Natural killer cell treated with Interleukin-12 subunit alpha and Interleukin-12 subunit beta and Interleukin-15 and Interleukin-18, amount 100 ng/mL, for 72 hours (primary cell): ENCODE measurements around the gene BTF3. TPM values are rescaled to one million over a fixed set of nuclear protein-coding genes. Genes with fewer than 3 reads are reported as not detected.
A peak's percentile ranks its signal among the peaks of the same experiment; 100 is the strongest.
"Not testable (repeated sequence)": the region's sequence is repeated elsewhere in the genome, so short reads cannot be mapped to it uniquely, and the experiment has no call there.

ENCODE experiments used
- ATAC-seq, 2 donors: fragments of 150-1000 bp; cut with Tn5 transposase in 1 of 2; sonication (Bioruptor Pico), chemical (Tn5 transposase) in 1 of 2; 2 replicates each; pipeline ENCODE4 v1.10.0; 2021
- DNase-seq: peaks from one replicate; pipeline ENCODE4 v3.0.0; 2022; ENCODE audit warnings: low spot score
- H3K27ac Mint-ChIP-seq, 2 donors: 1 replicate in 1 of 2; 2 replicates in 1 of 2; pipeline ENCODE4 v1.8.0; 2022; ENCODE audit warnings: mixed read lengths in 2 of 2, mild to moderate bottlenecking in 1 of 2, moderate library complexity in 1 of 2
- H3K27me3 Mint-ChIP-seq, 2 donors: 1 replicate in 1 of 2; 2 replicates in 1 of 2; pipeline ENCODE4 v1.8.0; 2022; ENCODE audit warnings: mixed read lengths in 2 of 2
- H3K36me3 Mint-ChIP-seq: one replicate; pipeline ENCODE4 v1.8.0; 2022; ENCODE audit warnings: mixed read lengths
- H3K4me1 Mint-ChIP-seq, 2 donors: 1 replicate in 1 of 2; 2 replicates in 1 of 2; pipeline ENCODE4 v1.8.0; 2022; ENCODE audit warnings: low read depth in 2 of 2, mixed read lengths in 2 of 2, mild to moderate bottlenecking in 1 of 2
- H3K4me3 Mint-ChIP-seq: one replicate; pipeline ENCODE4 v1.8.0; 2022; ENCODE audit warnings: mixed read lengths
- H3K9me3 Mint-ChIP-seq: 2 replicates; pipeline ENCODE4 v1.8.0; 2022; ENCODE audit warnings: mixed read lengths
- total RNA-seq, 2 donors: library from RNA; stranded (reverse); gene quantifications; one replicate each; pipeline ENCODE4 v1.2.3, GENCODE V29; 2022

Gene BTF3
- total RNA-seq, result 100 to 1,000 TPM; 426 to 537 TPM

DNA sequence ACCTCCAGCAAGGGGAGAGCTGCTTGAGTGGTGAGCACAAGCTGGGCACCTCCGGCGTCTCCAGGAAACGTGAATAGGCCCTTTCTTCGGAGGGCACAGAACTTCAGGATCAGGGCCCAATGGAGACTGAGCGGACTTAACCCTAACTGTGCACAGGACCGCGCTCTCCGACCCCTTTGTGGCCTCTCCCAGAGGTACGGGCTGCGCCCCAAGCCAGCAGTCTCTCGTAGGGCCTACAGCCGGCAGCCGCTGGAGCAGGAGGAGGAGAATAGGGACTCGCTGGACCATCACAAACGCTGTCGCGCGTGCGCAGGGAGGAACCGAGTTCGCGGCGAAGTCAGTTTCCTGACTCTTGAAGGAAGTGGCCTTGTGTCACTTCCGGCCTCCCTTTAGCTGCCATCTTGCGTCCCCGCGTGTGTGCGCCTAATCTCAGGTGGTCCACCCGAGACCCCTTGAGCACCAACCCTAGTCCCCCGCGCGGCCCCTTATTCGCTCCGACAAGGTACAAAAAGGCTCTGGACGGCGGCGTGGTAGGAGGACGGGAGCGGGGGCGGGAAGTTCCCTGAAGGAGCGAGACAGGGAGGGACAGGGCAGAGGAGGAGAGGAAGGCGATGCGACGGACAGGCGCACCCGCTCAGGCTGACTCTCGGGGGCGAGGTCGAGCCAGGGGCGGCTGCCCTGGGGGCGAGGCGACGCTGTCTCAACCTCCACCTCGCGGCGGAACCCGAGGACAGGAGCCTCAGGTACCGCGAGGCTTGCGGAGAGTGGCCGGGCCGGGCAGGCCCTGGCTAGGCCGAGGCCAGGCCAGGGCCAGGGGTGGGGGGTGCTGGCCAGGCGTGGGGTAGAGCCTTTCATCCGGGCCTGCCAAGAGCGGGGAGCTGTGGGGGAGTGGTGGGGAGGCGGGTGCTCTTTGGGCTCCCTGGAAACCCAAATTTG, at the start of gene BTF3:
Gene BTF3 (plus strand): TSS at position 386 of the 936 bp plus-strand sequence. CDS start 226 bp downstream, at position 612.
- Mint-ChIP-seq H3K27me3 (peaks cover 7 to 10% of the 10 kb centered on the region in 2 donors), H3K36me3 (peaks cover 32% of the 10 kb centered on the region), H3K4me3 (peak within 1 kb of the TSS; percentile 95), H3K9me3 (no peaks in the 10 kb centered on the region), H3K27ac (peak within 1 kb of the TSS; percentile 97 to 98), H3K4me1 (peaks cover 27 to 28% of the 10 kb centered on the region in 2 donors)
- DNase-seq (peak; percentile 95), ATAC-seq (peak; percentile 98)

- DNase-seq, result peak; percentile 67
- Mint-ChIP-seq H3K27ac (peak within 1 kb of the TSS; percentile 31 to 57), H3K4me3 (peak within 1 kb of the TSS; percentile 86), H3K9me3 (no peaks in the 10 kb centered on the region), H3K36me3 (peaks cover 8% of the 10 kb centered on the region), H3K27me3 (peaks cover 39 to 53% of the 10 kb centered on the region in 2 donors), H3K4me1 (peaks cover 14 to 16% of the 10 kb centered on the region in 2 donors)
- ATAC-seq, result peak; percentile 83 to 88
These were observed 49.6 kb upstream of the BTF3 start, which contains the start of gene FOXD1 for GRCh38 chr5:73448463-73449136. Gene FOXD1, minus strand, starts transcription at chr5:73448777. Its CDS starts 415 bp downstream, at chr5:73448362.

DNA sequence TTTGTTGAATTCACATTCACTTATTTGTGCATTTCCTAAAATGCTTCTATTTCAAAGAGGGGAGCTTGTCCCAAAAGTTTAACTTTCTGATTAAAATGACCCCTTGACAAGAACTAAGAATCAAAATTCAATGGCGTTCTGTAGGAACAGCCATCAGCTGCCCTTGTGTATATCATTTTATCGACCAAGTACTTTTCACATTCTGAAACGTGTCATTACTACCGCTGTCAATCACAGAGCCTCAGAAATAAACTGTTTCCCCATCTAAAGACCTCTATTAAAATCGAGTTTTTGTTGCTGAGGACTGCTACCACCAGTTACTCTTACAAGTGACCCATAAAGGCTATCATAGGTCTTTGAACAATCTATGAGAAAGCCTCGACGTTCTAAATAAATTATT, 48.1 kb upstream of the BTF3 start:
- H3K27ac Mint-ChIP-seq, result peak overlapping the region; percentile 30 to 62
- ATAC-seq, result no peak
- H3K4me1 Mint-ChIP-seq, result peaks cover 14 to 16% of the 10 kb centered on the region in 2 donors
- H3K36me3 Mint-ChIP-seq, result peaks cover 8% of the 10 kb centered on the region
- no peak for DNase-seq
- peak overlapping the region; percentile 60 for H3K4me3 Mint-ChIP-seq
- peaks cover 29 to 52% of the 10 kb centered on the region in 2 donors for H3K27me3 Mint-ChIP-seq
- no peaks in the 10 kb centered on the region for H3K9me3 Mint-ChIP-seq

DNA sequence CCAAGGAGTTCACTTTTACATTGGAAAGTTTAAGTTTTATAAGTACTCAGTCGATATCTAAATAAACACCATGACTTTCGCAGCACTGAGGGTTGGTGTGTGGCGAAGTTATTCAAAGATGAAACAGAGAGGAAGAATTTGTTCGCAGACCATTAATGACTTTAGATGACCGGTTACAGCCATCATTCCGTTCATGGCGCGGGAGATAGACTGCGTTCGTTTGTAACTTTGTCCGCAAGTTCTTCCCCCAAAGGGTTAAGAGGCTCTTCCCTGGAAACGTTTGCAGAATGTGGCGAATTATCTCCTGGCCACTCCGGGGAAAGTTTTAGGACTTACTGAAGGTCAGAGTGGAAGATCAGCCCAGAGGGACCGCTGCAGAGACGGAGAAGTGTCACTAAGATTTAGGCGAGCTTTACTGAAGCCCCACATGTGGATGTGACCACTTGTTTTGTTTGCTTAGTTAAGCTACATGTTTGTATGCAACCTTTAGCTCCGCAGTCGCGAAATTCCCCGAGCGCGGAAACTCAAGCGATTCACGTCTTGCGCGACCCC, 47.5 kb upstream of the BTF3 start:
- peaks cover 30 to 52% of the 10 kb centered on the region in 2 donors for H3K27me3 Mint-ChIP-seq
- peak overlapping the region; percentile 30 to 62 for H3K27ac Mint-ChIP-seq
- H3K4me1 Mint-ChIP-seq, result peaks cover 14 to 16% of the 10 kb centered on the region in 2 donors
- H3K36me3 Mint-ChIP-seq, result peaks cover 8% of the 10 kb centered on the region
- no peaks in the 10 kb centered on the region for H3K9me3 Mint-ChIP-seq
- DNase-seq (no peak), ATAC-seq (no peak)
- H3K4me3 Mint-ChIP-seq, result peak overlapping the region; percentile 60

DNA sequence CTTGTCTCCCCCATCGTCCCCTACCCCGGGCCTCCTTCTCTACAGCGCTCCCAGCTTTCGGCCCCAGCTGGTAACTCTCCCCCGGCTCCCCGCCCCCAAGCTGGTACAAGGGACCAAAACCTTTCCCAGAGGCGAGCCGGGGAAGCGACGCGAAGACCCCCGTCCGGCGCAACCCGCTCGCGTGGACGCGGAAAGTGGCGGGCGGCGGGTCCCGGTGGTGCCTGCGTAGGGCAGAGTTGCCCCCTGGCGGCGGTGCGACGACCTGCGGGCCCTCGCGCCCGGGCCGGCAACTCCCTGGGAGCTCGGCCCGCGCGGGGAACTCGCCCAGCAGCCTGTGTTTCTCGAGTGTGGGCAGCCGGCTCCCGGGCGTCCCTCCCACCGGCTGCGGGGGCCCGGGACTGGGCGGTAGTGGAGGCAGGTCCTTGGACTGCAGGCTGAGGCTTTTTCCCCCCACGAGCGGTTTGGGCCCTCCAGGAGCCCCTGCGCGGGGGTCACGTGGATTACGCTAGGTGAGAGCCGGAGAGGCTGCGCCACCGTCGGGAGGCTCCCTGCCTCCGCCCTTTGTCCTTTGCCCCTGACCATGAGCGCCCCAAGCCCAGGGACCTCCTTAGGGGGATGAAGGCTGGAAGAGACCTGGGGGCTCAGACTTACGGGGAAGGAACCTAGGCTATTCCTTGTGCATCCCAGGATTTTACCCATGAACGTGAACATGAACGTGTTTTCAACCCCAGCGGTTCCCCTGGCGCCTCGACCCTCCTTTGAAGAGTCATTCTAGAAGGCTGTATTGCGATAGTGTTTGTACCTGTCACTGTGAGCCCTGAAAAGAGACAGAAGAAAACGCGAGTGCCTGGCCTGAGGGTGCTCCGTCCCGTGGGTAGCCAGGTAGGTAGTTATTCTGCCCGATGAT, 46.8 kb upstream of the BTF3 start:
- Mint-ChIP-seq H3K27ac (no peak overlapping the region), H3K4me1 (peaks cover 14 to 16% of the 10 kb centered on the region in 2 donors)

DNA sequence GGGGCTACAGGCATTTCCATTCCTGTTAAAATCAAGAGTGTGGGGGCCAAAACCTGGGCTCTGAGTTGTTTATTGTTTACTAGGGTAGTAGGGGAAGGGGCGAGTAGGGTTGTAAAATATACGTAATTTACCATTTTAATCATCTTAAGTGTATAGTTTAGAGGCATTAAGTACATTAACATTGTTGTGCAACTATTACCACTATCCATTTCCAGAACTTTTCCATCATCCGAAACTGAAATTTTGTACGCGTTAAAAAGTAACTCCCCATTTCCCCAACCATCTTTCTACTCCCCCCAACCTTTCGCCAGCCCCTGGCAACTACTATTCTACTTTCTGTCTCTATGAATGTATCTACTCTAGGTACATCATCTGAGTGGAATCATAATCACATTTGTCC, 46.0 kb upstream of the BTF3 start:
- Mint-ChIP-seq H3K36me3 (peaks cover 8% of the 10 kb centered on the region), H3K9me3 (peaks cover 3% of the 10 kb centered on the region), H3K4me3 (peak overlapping the region; percentile 19), H3K27me3 (peaks cover 38 to 61% of the 10 kb centered on the region in 2 donors), H3K4me1 (peaks cover 14 to 16% of the 10 kb centered on the region in 2 donors), H3K27ac (no peak overlapping the region)
- ATAC-seq (no peak), DNase-seq (no peak)

More for the DNA sequence above, 46.8 kb upstream of the BTF3 start:
- H3K27me3 Mint-ChIP-seq, result peaks cover 33 to 56% of the 10 kb centered on the region in 2 donors
- peak; percentile 50 to 58 for ATAC-seq
- H3K36me3 Mint-ChIP-seq, result peaks cover 8% of the 10 kb centered on the region
- DNase-seq, result peak; percentile 73
- no peak overlapping the region for H3K4me3 Mint-ChIP-seq
- H3K9me3 Mint-ChIP-seq, result no peaks in the 10 kb centered on the region

DNA sequence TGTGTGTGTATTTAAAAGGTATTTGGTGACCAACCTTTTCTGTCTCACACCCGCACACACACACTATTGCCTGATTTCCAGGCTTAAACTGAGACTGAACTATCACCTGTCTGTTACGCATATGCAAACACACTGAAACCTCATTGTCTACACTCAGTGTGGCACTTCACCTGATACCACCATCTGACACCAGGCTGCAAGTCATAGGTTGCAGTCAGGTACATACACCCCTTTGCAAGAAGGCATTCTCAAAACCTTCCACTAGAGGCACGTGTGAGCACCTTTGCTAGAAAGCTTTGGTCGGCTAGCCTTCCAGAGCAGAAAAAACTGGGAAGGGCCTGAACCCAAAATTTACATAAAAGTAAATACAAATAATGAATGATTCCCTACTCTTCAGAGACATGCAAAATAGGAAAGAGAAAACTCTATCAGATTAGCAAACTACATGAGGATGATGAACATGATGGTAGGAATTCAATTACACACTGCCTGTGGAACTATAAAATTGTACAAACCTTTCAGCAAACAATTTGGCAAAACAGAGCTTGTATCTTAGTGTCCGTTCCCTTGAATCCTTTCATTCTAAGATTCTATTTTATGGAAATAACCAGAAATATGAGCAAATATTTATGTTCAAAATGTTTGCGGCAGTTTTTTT, 43.7 kb upstream of the BTF3 start:
- peaks cover 38 to 71% of the 10 kb centered on the region in 2 donors for H3K27me3 Mint-ChIP-seq
- no peak overlapping the region for H3K27ac Mint-ChIP-seq
- H3K9me3 Mint-ChIP-seq, result peaks cover 3% of the 10 kb centered on the region
- H3K4me1 Mint-ChIP-seq, result peaks cover 5 to 6% of the 10 kb centered on the region in 2 donors
- H3K4me3 Mint-ChIP-seq, result no peak overlapping the region
- ATAC-seq, result no peak
- H3K36me3 Mint-ChIP-seq, result peaks cover 8% of the 10 kb centered on the region
- no peak for DNase-seq

DNA sequence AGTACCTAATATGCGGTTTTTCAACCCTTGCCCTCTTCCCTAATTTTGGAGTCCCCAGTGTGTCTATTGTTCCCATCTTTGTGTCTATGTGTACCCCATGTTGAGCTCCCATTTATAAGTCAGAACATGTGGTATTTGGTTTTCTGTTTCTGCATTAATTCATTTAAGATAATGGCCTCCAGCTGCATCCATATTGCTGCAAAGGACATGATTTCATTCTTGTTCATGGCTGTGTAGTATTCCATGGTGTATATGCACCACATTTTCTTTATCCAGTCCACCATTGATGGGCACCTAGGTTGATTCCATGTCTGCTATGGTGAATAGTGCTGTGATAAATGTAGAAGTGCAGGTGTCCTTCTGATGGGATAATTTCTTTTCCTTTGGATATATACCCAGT, 41.8 kb upstream of the BTF3 start:
- peaks cover 40 to 77% of the 10 kb centered on the region in 2 donors for H3K27me3 Mint-ChIP-seq
- not testable (repeated sequence) for H3K36me3 Mint-ChIP-seq, DNase-seq, H3K4me3 Mint-ChIP-seq, ATAC-seq, H3K27ac Mint-ChIP-seq, H3K4me1 Mint-ChIP-seq, H3K9me3 Mint-ChIP-seq

- H3K27me3 Mint-ChIP-seq, result peaks cover 33 to 64% of the 10 kb centered on the region in 2 donors
These were observed 38.9 kb upstream of the BTF3 start for GRCh38 chr5:73459366-73459765.

DNA sequence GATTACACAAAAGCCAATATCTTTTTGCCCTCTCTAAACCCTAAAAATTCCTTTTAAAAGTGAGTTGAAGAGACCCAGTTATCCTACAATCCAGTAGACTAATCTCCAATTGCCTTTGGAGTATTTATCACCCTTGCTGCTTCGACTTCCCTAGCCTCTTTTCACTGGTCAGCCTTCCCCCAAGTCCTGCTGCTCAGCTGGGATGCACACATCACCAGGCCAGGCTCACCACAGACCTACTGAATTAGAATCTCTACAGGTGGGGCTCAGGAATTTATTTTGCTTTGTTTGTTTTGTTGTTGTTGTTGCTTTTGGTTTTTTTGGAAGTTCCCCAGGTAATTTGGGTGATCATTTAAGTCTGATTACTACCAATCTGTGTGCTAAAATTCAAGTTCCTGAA, 38.1 kb upstream of the BTF3 start:
- peaks cover 34 to 63% of the 10 kb centered on the region in 2 donors for H3K27me3 Mint-ChIP-seq
- no peaks in the 10 kb centered on the region for H3K4me1 Mint-ChIP-seq
- H3K36me3 Mint-ChIP-seq, result no peaks in the 10 kb centered on the region
- H3K4me3 Mint-ChIP-seq, result no peak overlapping the region
- DNase-seq (no peak), ATAC-seq (no peak)
- H3K9me3 Mint-ChIP-seq, result peaks cover 3% of the 10 kb centered on the region
- H3K27ac Mint-ChIP-seq, result no peak overlapping the region

More at GRCh38 chr5:73459366-73459765, 38.9 kb upstream of the BTF3 start:
- peaks cover 3% of the 10 kb centered on the region for H3K9me3 Mint-ChIP-seq
- H3K4me1 Mint-ChIP-seq, result no peaks in the 10 kb centered on the region
- ATAC-seq (no peak), DNase-seq (no peak)
- no peak overlapping the region for H3K27ac Mint-ChIP-seq
- H3K4me3 Mint-ChIP-seq, result no peak overlapping the region
- H3K36me3 Mint-ChIP-seq, result no peaks in the 10 kb centered on the region

GRCh38 chr5:73464016-73464745, 34.1 kb upstream of the BTF3 start:
- no peak overlapping the region for H3K4me3 Mint-ChIP-seq
- H3K27me3 Mint-ChIP-seq, result peaks cover 32 to 46% of the 10 kb centered on the region in 2 donors
- no peak overlapping the region for H3K27ac Mint-ChIP-seq
- ATAC-seq, result no peak
- H3K4me1 Mint-ChIP-seq, result no peaks in the 10 kb centered on the region
- DNase-seq, result no peak
- no peaks in the 10 kb centered on the region for H3K36me3 Mint-ChIP-seq
- H3K9me3 Mint-ChIP-seq, result no peaks in the 10 kb centered on the region

DNA sequence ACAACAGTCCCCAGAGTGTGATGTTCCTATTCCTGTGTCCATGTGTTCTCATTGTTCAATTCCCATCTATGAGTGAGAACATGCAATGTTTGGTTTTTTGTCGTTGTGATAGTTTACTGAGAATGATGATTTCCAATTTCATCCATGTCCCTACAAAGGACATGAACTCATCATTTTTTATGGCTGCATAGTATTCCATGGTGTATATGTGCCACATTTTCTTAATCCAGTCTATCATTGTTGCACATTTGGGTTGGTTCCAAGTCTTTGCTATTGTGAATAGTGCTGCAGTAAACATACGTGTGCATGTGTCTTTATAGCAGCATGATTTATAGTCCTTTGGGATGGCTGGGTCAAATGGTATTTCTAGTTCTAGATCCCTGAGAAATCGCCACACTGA, 29.6 kb upstream of the BTF3 start:
- H3K4me1 Mint-ChIP-seq, H3K36me3 Mint-ChIP-seq: not testable (repeated sequence)

More for the DNA sequence above, 29.6 kb upstream of the BTF3 start:
- ATAC-seq, H3K4me3 Mint-ChIP-seq, H3K27ac Mint-ChIP-seq, H3K9me3 Mint-ChIP-seq, DNase-seq: not testable (repeated sequence)
- peaks cover 27 to 41% of the 10 kb centered on the region in 2 donors for H3K27me3 Mint-ChIP-seq
